SK-N-SH (cell line): ENCODE data around the gene VWF.

ENCODE experiments used
- CTCF ChIP-seq: fragments of 200-600 bp; sonication (generic); IDR thresholded peaks from 2 replicates; pipeline ENCODE4 v1.6.1; 2017; ENCODE audit warnings: antibody characterized with exemption, mild to moderate bottlenecking, moderate library complexity
- POLR2AphosphoS5 ChIP-seq: IDR thresholded peaks from 2 replicates; pipeline ENCODE4 v1.6.1; 2012; ENCODE audit warnings: low read depth, low read length

DNA sequence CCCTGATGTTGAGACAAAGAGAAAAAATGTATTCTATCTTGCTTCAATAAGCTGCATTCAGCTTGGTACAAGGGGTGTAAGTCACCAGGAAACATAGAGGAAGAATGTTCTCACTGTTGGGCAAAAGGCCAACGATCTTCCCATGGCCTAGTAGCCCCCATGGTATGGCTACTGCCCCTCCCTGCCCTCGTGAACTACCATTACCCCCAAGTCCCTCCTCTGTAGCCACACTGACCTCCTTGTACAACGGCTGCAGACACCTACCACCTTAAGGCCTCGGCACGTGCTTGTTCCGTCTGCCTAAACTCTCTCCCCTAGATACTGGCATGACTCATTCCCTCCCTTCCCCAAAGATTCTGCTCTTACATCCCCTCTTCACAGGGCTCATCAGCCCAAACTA is 97.5 kb downstream of the VWF start:
- TF ChIP-seq POLR2AphosphoS5 (no peak), CTCF (no peak)
